Activated T-helper 2 cell treated with anti-CD3 and anti-CD28 coated beads, Interferon-gamma antibody, Interleukin-2, Interleukin-4, amounts not matched to agents 10 μg/mL and 5 μg/mL and 100 μg/mL, durations not matched to agents 14 hours and 24 hours and 36 hours (primary cell): ENCODE measurements around the gene HIPK3. TPM values are rescaled to one million over a fixed set of nuclear protein-coding genes. Genes with fewer than 3 reads are reported as not detected.

Source experiments
- DNase-seq: peaks from one replicate; pipeline ENCODE4 v3.0.0; 2021; ENCODE audit warnings: low spot score
- H3K27ac Mint-ChIP-seq: one replicate; pipeline ENCODE4 v1.8.0; 2021; ENCODE audit warnings: mixed read lengths
- H3K27me3 Mint-ChIP-seq: one replicate; pipeline ENCODE4 v1.8.0; 2021; ENCODE audit warnings: low read depth, mixed read lengths
- H3K36me3 Mint-ChIP-seq: one replicate; pipeline ENCODE4 v1.8.0; 2021; ENCODE audit warnings: low read depth, mixed read lengths
- H3K4me1 Mint-ChIP-seq: one replicate; pipeline ENCODE4 v1.8.0; 2021; ENCODE audit warnings: low read depth, mixed read lengths
- H3K4me3 Mint-ChIP-seq: one replicate; pipeline ENCODE4 v1.8.0; 2021; ENCODE audit warnings: low read depth, mild to moderate bottlenecking, moderate library complexity, mixed read lengths
- H3K9me3 Mint-ChIP-seq: one replicate; pipeline ENCODE4 v1.8.0; 2021; ENCODE audit warnings: mixed read lengths
- intact Hi-C: fragments of 100-400 bp; cut with micrococcal nuclease; formaldehyde crosslinking; loops from one replicate; pipeline ENCODE4 v1.15.1; 2023
- total RNA-seq: library from RNA; stranded (reverse); gene quantifications from 2 replicates; pipeline ENCODE4 v1.2.3, GENCODE V29; 2022

HIPK3 gene
- total RNA-seq, 1 donor from 2014 or later: 38.2 TPM

DNA sequence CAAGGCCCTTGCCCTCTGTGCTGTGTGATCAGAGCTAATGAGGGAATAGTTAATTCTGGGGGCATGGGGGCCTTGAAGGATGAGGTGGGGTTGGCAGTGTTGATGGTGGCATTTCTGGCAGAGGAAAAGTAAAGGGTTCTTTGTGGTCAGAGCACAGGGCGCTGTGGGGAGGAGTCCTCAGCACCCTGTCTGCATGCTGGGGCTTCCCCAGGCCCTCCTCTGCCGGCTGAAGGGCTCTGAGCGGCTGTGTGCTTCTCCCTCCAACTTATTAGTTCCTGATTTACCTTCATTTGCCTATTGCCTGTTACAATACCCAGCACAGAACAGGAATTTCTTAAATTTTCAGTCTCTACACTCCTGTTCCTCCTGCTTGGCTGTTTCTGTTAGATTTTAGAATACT, 122.8 kb downstream of the HIPK3 start:
- Mint-ChIP-seq H3K4me3 (no peak overlapping the region), H3K9me3 (no peaks in the 10 kb centered on the region), H3K36me3 (no peaks in the 10 kb centered on the region), H3K27ac (no peak overlapping the region), H3K27me3 (peaks cover 29% of the 10 kb centered on the region), H3K4me1 (no peaks in the 10 kb centered on the region)
- DNase-seq: no peak
- intact Hi-C loops: no loop called here

DNA sequence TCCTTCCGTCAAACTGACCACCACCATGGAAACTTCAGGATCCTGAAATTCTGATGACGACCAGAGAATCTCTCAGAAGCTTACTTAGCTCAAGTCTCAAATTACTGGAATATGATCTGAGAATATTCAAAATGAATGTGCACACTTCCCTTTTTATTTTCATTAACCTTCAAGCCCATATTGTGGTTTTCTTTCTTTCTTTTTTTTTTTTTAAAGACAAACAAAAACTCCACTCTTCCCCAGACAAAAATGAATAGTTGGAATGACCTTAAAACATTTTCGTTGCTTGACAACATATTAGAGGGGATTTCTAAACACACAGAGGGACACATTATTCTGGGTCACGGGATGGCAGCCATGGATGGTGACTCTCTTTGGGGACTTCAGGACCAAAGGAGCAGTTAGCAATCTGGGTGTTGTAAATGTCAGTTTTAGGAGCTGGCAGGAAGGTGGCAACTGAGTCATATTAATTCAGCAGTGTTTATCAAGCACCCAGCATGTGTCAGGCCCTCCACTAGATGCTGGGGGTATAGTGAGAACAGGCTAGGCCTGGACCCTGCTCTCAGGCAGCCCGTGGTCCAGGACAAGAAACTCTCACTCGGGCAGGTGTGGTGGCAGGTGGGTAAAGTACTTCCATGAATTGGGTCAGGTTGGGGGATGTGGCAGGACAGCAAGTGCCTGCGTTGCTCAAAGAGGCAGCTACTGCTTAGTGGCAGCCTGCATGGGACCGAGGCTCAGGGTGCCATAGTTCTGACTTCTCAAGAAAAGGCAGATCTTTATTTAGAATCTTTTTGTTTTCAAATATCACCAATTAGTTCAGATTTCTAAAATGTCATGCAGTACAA, 126.1 kb downstream of the HIPK3 start:
- no peak overlapping the region for H3K27ac Mint-ChIP-seq
- DNase-seq: no peak
- intact Hi-C loops: no loop called here
- H3K4me3 Mint-ChIP-seq: no peak overlapping the region
- H3K27me3 Mint-ChIP-seq: peaks cover 7% of the 10 kb centered on the region
- no peaks in the 10 kb centered on the region for H3K36me3 Mint-ChIP-seq
- H3K9me3 Mint-ChIP-seq: no peaks in the 10 kb centered on the region
- H3K4me1 Mint-ChIP-seq: no peaks in the 10 kb centered on the region

DNA sequence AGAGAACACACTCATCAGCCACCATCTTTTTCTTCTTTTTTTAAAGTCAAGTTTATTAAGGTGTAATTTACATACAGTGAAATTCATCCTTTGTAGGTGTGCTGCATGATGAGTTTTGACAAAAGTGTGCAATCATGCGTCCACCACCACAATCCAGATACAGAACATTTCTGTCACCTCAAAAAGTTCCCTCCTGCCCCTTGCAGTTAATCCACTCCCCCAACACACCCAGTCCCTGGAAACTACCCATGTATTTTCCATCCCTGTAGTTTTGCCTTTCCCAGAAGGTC, 126.7 kb downstream of the HIPK3 start:
- Mint-ChIP-seq H3K9me3 (no peaks in the 10 kb centered on the region), H3K36me3 (no peaks in the 10 kb centered on the region), H3K27ac (no peak overlapping the region), H3K27me3 (peaks cover 1% of the 10 kb centered on the region), H3K4me3 (no peak overlapping the region), H3K4me1 (no peaks in the 10 kb centered on the region)
- DNase-seq: no peak
- intact Hi-C loops: no loop called here

DNA sequence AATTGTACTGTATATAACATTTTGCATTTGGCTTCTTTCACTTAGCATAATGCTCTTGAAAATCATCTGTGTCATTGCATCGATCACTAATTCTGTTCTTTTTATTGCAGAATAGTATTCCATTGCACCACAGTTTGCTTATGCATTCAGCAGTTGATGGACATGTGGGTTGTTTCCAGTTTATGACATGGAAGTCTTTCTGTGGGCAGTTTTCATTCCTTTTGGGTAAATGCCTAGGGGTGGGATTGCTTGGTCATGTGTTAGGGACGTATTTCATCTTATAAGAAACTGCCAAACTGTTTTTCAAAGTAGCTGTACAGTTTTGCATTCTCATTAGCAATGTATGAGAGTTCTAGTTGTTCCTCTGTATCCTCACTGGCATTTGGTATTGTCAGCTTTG, 127.0 kb downstream of the HIPK3 start:
- DNase-seq: no peak
- Mint-ChIP-seq H3K9me3 (no peaks in the 10 kb centered on the region), H3K27me3 (no peaks in the 10 kb centered on the region), H3K4me3 (no peak overlapping the region), H3K36me3 (no peaks in the 10 kb centered on the region), H3K4me1 (no peaks in the 10 kb centered on the region), H3K27ac (no peak overlapping the region)
- intact Hi-C loops: no loop called here

DNA sequence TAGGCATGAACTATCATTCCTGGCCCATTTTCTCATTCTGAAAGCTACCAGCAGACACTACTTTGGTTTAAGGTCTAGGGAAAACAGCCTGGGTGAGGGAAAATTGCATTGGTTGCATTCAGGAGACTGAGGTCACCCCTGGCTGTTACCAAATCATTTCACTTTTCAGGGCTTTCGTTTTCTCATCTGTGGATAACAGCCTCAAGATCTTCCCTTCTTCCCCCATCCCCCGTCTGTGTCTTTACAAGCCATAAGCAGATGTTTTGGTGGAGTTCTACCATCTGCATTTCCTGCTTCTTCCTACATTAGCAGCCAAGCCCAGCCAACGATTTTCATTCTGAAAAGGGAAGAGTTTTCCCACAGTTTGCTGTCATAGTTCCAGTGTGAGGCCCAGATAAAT, 130.4 kb downstream of the HIPK3 start:
- no peaks in the 10 kb centered on the region for H3K36me3 Mint-ChIP-seq
- DNase-seq: no peak
- H3K27me3 Mint-ChIP-seq: peaks cover 2% of the 10 kb centered on the region
- no peak overlapping the region for H3K4me3 Mint-ChIP-seq
- no peaks in the 10 kb centered on the region for H3K4me1 Mint-ChIP-seq
- H3K27ac Mint-ChIP-seq: no peak overlapping the region
- no peaks in the 10 kb centered on the region for H3K9me3 Mint-ChIP-seq
- intact Hi-C loops: no loop called here

DNA sequence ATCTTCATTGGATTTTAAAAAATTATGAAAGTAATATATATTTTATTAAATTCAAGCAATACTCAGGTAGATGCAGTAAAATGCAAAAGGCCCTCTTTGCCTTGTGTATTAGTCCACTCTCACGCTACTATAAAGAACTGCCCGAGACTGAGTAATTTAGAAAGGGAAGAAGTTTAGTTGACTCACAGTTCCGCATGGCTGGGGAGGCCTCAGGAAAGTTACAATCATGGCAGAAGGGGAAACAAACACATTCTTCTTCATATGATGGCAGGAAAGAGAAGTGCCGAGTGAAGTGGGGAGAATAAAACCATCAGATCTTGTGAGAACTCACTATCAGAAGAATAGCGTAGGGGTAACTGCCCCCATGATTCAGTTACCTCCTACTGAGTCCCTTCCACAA, 130.8 kb downstream of the HIPK3 start:
- peaks cover 2% of the 10 kb centered on the region for H3K27me3 Mint-ChIP-seq
- no peaks in the 10 kb centered on the region for H3K4me1 Mint-ChIP-seq
- no peak for DNase-seq
- intact Hi-C loops: no loop called here
- H3K9me3 Mint-ChIP-seq: no peaks in the 10 kb centered on the region
- no peak overlapping the region for H3K4me3 Mint-ChIP-seq
- no peak overlapping the region for H3K27ac Mint-ChIP-seq
- H3K36me3 Mint-ChIP-seq: no peaks in the 10 kb centered on the region

DNA sequence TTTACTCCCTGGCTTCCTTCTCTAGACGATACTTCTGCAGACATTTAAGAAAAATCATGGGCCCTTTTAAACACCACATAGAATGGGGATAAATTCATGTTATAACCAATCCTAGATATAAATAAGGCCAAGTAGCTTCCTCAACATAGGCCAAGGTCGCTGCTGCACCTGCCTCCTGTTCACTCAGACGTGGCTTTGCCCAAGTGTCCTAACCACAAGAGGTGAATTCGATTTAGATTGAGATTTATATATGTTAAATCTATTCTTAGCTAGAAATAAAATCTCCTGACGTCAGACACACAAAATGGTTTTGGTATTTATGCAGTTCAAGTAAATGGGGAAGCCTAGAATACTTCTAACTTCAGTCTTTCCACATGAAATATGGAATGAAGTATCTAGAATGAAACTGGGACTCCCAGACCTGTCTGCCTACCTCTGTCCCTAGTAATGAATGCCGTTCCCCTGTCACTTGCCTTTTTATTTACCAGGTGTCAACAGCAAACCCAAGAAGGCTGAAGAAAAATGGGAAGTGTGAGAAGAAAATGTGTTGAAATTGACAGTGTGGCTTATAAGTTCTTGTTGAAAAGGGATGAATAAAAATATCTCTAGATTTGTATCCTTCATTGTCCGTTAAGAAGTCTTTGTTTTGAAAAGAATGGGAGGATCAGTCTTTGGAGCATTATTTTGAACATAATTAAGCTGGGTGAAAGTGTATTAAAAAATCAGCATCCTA, 131.8 kb downstream of the HIPK3 start:
- H3K4me3 Mint-ChIP-seq: no peak overlapping the region
- DNase-seq: no peak
- no peaks in the 10 kb centered on the region for H3K36me3 Mint-ChIP-seq
- no peak overlapping the region for H3K27ac Mint-ChIP-seq
- peaks cover 2% of the 10 kb centered on the region for H3K27me3 Mint-ChIP-seq
- intact Hi-C loops: no loop called here
- no peaks in the 10 kb centered on the region for H3K9me3 Mint-ChIP-seq
- no peaks in the 10 kb centered on the region for H3K4me1 Mint-ChIP-seq

DNA sequence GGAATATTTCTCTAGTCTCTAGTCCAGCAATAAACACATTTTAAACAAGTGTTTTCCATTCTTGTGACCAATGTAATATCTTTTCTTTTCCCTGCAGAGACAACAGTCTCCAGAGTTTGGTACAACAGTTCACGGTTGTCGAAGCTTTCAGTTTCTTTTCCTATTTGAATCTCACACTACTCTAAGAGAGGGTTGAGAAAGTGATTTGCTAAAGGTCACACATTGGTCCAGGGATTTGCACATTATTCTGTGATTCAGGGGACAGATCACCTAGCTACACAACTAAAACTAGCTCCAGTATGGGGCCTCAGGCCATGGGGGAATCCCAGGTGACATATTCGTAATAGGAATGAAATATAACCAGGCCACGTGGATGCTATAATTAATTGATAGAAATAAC, 132.5 kb downstream of the HIPK3 start:
- H3K27ac Mint-ChIP-seq: no peak overlapping the region
- no peak for DNase-seq
- no peaks in the 10 kb centered on the region for H3K4me1 Mint-ChIP-seq
- H3K9me3 Mint-ChIP-seq: no peaks in the 10 kb centered on the region
- intact Hi-C loops: no loop called here
- no peaks in the 10 kb centered on the region for H3K36me3 Mint-ChIP-seq
- no peak overlapping the region for H3K4me3 Mint-ChIP-seq
- peaks cover 2% of the 10 kb centered on the region for H3K27me3 Mint-ChIP-seq

DNA sequence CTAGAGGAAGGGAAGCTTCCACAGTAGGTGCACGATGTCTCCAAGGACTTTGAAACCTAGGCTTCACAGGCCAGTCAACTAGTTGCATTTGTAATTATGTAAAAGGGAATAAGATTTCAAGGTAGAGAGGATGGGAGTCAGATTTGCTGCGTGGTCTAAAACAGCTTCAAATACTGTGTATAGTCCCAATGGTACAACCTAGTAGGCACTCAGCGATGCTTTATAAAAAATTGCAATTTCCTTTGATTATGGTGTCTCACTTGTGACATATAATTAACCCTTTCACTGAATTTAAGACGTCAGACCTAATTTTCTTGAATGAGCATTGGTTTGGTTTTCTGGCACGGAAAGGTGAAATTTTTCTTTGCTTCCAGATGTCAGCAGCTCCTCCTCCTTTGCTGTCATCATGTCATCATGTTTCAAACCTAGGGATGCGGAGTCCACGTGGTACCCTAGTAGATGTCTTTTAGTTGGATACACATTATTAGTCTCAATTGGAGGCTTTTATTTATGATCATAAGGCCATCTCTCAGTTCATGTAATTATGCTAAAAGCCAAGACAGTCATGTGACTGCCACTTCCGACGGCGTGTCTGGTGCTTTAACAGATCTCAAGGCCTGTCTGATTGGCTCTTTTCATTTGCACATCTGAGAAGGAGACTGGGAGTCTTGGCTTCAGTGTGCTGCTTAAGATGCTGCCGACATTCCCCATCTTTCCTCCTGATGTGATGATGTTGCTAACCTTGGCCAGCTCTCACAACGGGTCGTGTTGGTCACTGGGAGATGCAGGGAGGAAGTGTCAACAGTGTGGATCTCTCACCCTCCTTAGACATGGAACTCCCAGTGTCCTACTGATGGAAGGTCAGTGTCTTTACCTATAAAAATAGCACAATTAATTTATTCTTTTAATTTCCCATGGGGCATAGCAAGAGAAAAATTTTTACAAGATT, 134.0 kb downstream of the HIPK3 start:
- Mint-ChIP-seq H3K4me3 (no peak overlapping the region), H3K4me1 (no peaks in the 10 kb centered on the region), H3K36me3 (no peaks in the 10 kb centered on the region), H3K9me3 (no peaks in the 10 kb centered on the region), H3K27me3 (peaks cover 2% of the 10 kb centered on the region), H3K27ac (no peak overlapping the region)
- no peak for DNase-seq
- intact Hi-C loops: no loop called here

DNA sequence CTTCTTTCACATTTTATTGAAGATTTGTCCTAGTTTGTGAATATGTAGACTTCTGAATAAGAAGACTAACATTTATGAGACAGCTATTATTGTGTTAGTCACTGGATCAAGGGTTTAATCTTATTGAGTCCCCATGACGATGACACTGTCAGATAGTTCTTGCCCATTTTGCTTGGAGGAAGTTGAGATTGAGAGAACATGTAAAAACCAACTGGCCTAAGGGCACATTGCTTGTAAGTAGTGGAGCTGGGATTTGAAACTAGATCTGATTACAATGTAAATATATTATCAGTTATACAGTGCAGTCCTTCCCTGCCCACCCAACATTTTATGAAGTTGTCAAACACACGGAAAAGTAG, 134.7 kb downstream of the HIPK3 start:
- intact Hi-C loops: no loop called here
- no peak for DNase-seq
- no peaks in the 10 kb centered on the region for H3K36me3 Mint-ChIP-seq
- peaks cover 2% of the 10 kb centered on the region for H3K27me3 Mint-ChIP-seq
- H3K4me3 Mint-ChIP-seq: no peak overlapping the region
- no peaks in the 10 kb centered on the region for H3K9me3 Mint-ChIP-seq
- no peak overlapping the region for H3K27ac Mint-ChIP-seq
- H3K4me1 Mint-ChIP-seq: no peaks in the 10 kb centered on the region

DNA sequence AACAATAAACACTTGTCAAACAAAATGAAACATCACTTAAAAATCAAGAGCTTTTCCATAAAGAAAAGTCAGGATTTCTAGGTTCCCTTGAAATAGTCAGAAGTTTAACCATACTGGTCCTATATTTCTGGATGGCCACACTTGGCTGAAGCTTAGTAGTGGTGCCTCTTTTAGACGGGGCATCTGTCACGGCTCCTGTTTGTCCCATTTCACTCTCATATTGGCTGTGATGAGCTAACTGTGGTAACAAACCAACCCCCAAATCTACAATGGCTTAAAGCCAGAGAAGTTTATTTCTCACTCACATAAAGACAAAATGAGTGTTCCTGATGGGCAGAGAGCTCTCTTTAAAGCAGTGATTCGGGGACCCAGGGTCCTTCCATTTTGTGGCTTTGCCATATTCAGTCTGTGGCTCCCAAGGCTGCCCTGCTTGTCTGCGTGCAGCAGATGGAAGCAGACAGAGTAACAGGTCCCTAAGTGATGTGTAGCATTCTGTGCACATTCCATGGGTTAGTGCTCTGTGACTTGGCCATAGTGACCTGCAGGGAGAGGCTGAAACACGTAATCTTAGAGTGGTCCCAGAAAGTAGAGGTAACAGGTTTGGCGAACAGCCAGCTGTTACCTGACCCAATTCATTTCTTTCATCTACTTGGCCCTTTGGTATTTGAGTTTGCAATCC, 137.4 kb downstream of the HIPK3 start:
- H3K4me1 Mint-ChIP-seq: no peaks in the 10 kb centered on the region
- peaks cover 1% of the 10 kb centered on the region for H3K27me3 Mint-ChIP-seq
- no peak overlapping the region for H3K4me3 Mint-ChIP-seq

DNA sequence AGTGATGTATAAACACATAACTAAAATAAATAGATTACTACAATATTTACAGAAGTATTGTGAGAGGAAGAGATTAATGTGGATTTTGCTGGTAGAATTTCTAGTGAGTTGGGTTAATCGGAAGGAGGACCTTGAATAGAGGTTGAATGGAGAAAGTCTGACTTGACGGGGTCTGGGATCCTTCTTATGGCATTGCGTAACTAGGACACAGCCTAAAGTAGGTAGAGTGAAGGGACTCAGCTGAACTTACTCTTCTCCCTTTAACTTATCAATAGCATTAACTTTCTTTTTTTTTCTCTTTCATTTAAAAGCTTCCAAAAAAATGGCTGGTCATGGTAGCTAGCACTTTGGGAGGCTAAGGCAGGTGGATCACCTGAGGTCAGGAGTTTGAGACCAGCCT, 139.2 kb downstream of the HIPK3 start:
- Mint-ChIP-seq H3K4me1 (no peaks in the 10 kb centered on the region), H3K27me3 (no peaks in the 10 kb centered on the region), H3K36me3 (no peaks in the 10 kb centered on the region), H3K4me3 (no peak overlapping the region), H3K9me3 (no peaks in the 10 kb centered on the region), H3K27ac (no peak overlapping the region)
- intact Hi-C loops: no loop called here
- no peak for DNase-seq

More for the DNA sequence above, 137.4 kb downstream of the HIPK3 start:
- intact Hi-C loops: no loop called here
- Mint-ChIP-seq H3K9me3 (no peaks in the 10 kb centered on the region), H3K36me3 (no peaks in the 10 kb centered on the region), H3K27ac (no peak overlapping the region)
- DNase-seq: no peak
